HG02970 (cell line): ENCODE results near the gene CNIH4.
"Not testable (repeated sequence)": the region's sequence is repeated elsewhere in the genome, so short reads cannot be mapped to it uniquely, and the experiment has no call there.

ENCODE experiments used
- ATAC-seq: cut with Tn5 transposase; IDR thresholded peaks from one replicate; pipeline ENCODE4 v1.9.1; 2021; ENCODE audit warnings: mild to moderate bottlenecking, moderate library complexity, moderate number of reproducible peaks; ENCODE audit not compliant: unreplicated experiment, low FRiP score

Gene CNIH4

DNA sequence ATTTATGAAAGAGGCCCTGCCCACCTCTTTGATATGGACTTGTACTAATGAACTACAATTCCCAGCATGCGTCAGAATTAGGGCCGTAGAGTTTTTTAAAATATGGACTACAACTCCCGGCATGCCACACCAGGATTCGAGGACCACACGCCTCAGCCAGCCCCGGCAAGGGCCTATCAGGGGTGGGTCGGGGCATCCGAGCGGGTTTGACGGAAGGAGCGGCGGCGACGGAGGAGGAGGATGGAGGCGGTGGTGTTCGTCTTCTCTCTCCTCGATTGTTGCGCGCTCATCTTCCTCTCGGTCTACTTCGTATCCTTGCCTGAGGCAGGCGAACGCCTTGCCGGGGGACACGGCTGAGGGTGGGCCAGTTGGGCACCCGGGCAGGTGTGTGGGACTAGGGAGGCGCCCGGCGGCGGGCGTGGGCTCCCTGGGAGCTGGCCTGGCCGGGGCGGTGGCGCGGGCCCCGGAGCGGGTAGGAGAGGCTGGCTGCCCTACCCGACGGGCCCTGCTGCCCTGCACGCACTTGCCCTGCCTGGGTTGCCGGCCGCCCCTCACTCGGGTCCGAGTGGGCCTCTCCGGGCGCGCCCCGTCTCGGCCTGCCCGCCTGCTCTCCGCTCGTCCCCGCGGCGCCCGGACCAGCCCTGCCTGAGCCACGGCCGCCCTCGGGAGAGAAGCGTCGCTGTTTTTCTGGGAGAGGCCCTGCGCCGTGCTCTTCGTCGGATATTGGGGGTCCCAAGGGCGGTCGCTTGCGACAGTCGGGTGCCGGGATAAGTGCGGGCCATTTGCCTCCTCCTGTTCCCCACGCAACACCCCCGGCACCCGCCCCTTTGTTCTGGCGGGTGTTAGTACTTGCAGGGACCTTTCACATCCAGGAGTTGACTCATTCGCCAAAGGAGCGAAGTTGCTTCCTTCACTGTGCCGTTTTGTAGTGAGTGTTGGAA lies at the start of gene CNIH4:
Gene CNIH4, plus strand, starts transcription at position 195 of the 941 bp plus-strand sequence. Its CDS starts 46 bp downstream, at position 241.
- ATAC-seq, result peak; percentile 97

DNA sequence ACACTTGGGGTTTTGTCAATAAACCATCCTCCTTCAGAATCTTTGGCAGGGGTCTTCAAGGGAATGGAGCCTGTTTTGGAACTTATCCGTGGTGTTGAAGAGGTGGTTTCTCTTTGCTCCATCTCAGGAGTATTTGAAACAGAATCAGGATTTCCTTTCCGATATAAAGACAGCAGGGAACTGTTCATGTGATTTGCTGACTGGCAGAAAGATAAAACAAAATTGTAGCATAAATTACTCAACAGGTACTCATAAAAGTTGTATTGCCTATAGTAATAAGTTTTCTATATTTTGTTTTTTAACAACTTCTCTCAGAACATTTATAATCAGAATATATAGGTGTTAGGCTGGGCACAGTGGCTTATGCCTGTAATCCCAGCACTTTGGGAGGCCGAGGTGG lies 48.6 kb upstream of the CNIH4 start:
- no peak for ATAC-seq

DNA sequence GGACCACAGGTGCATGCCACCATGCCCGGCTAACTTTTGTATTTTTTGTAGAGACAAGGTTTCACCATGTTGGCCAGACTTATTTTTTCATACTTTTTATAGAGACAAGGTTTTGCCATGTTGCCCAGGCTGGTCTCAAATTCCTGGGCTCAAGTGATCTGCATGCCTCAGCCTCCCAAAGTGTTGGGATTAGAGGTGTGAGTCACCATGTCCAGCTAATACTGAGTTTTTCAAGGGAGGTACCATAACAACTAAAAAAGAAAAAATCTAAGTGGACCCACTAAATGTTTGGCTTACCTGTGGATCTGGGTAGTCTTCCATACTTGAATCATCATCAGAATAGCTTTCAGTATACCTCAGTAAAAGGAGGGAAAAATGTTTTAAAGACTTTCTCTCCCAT lies 45.2 kb upstream of the CNIH4 start:
- ATAC-seq, result not testable (repeated sequence)

DNA sequence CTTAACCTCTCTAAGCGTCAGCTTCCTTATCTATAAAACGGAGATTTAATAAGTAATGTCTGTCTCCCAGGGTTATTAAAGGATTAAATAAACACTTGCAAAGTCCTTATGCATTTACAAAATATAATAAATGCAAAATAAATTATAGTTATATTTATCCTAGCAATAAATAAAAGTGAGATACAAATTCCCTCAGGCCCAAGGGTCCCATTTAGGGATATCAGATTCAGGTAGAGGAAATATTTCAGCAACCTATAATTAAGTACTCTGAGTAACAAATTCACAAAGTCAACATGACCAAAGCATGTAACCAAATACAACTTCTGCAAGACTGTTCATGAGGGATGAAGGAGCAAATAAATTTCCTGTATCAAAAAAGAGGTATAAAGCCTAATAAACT lies 44.7 kb upstream of the CNIH4 start:
- no peak for ATAC-seq

DNA sequence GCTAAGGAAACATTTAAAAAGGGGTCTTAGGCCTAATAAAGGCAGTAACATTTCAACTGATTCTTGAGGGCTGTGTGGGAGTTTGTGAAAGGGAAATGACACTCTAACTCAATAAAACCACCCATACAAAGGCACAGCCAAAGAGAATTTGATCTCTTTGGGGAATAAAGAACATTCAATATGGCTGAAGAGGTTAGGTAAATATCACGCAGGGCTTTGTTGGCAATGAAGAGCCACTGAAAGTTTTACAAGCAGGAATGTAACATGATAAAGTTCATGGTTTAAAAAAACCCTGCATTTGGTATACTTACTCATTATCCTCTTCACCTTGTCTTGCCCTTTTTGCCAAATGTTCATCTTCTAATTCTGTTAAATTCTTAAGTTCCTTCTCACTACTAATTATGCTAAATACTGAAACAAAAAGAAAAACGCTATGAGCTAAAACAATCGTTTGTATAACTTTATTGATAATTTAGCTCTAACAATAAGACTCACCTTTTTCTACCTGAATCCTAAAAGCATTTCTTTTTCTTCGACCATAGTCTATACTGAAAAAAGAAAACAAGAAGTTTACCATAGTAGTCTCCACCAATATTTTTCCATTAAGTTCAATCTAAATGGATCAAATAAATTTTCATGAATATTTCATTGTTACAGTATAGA lies 39.2 kb upstream of the CNIH4 start:
- ATAC-seq, result no peak

DNA sequence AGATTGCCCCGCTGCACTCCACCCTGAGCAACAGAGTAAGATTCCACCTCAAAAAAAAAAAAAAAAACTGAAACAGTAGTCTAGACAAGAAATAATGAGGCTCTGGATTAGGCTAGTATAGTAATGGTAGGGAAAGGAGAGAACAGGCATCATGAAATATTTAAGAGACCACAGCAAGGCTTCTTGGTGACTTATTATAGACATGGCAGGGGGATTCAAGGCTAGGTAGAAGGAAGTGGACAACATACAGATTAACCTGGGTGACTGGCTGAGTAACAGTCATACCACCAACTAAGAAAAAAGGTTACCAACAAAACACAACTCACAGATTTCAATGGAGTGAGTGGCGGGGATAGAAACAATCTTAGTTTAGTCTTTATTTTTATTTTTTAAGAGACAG lies 35.0 kb upstream of the CNIH4 start:
- ATAC-seq, result no peak

DNA sequence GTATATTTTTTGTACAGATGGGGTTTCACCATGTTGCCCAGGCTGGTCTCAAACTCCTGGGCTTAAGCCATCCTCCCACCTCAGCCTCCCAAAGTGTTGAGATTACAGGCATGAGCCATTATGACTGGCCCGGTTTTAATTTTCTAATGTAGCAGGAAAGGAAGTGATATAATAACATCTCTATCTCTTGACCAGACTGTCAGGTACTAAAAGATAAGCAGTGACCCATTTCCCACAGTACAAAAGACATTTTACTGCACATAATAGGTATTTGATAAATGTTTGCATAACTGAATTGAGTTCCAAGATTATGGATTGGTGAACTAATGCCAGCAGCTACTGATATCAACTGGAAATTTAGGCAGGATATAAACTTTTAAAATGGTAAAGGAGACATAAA lies 30.7 kb upstream of the CNIH4 start:
- no peak for ATAC-seq

DNA sequence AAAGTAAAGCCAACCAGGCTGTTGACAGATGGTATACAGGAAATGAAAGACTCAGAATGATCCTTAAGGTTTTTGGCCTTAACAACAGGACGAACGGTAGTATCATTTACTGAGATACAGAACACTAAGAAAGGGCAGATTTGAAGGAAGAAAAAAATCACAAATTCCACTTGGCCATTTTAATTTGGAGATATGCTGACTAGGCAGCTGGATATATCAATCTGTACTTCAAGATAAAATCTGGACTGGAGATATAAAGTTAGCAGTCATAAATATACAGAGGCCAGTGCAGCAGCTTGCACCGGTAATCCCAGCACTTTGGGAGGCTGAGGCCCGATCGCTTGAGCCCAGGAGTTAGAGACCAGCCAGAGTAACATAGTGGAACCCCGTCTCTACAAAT lies 28.0 kb upstream of the CNIH4 start:
- ATAC-seq, result no peak

DNA sequence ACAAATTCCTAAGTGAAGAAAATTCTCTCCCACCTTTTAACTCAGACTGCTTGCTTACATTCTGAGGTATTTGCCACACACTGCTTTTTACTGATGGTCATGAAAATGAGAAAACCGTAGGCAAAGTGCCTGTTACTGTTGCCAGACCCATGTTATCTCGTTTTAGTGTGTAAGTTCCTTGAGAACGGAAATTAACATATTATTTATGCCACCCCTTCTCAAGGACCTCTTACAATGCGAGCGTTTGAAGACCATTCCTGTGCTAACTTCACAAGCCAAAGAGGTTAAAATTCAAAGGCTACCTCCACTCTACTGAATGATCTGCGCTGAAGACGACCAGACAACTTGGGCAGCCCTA lies 27.2 kb upstream of the CNIH4 start:
- ATAC-seq, result no peak

DNA sequence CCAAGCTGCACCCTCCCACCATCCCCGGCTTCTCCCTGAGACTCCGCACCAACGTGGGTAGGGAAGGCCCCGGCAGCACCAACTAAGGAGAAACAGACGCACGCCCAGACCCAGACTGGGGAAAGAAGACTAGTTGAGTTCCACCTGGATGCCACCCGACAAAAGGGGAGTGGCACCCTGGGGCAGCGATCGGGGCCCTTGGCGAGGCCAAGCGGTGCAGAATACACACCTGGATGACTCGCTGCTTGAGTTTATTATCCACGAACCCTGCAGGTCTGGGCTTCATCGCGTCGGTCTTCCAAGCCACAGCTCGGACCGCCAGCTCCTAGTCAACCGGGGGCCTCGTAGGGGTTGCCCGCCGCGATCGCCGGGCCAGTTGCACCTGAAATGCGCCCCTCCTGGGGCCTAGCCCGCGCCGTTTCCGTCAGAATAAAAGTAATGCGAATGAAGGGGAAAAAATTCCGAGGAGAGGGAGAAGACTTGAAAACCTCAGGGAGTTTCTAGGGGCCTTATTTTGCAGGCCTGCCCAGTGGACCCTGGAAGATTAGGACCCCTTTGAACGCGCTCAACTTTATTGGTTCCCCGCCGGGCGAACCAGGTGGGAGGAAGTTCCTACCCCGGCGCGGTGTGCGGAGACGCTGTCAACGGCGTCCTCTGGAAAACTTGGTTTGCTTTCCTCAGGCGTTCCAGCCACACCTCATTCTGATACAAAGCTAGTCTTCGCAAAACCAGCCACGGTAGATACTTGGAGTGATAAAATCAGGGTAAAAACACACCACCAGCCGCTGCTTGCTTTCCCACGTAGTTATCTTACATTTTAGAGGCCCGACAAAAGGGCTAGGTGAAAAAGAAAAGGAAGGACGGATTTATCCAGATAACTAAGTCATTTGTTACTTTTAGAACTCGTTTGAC lies 26.6 kb upstream of the CNIH4 start, which contains the start of gene NVL:
Gene NVL, minus strand, starts transcription at position 331 of the 912 bp plus-strand sequence. Its CDS starts 45 bp downstream, at position 286.
- peak; percentile 72 for ATAC-seq

DNA sequence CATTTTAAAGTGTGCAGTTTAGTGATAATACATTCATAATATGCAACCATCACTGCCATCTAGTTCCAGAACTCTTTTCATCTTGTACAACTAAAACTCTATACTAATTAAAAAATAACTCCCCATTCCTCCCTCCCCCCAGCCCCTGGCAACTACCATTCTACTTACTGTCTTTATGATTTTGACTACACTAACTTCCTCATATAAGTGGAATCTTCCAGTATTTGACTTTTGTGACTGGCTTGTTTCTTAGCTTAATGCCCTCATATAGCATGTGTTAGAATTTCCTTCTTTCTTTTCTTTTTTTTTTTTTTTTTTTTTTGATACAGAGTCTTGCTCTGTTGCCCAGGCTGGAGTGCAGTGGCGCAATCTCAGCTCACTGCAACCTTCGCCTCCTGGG lies 25.4 kb upstream of the CNIH4 start:
- no peak for ATAC-seq

DNA sequence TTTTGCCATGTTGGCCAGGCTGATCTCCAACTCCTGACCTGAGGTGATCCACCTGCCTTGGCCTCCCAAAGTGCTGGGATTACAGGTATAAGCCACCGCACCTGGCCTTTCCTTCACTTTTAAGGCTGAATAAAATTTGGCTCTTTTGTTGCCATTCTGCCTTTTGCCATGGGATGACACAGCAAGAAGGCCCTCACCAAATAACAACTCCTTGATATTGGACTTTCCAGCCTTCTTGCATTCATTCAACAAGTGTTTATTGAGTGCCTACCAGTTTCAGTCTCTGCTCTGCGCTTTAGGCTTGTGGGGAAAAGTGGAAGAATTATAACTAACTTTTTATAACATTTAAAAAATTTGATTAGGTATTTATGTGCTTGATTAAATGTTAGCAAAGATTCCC lies 24.9 kb upstream of the CNIH4 start:
- no peak for ATAC-seq

DNA sequence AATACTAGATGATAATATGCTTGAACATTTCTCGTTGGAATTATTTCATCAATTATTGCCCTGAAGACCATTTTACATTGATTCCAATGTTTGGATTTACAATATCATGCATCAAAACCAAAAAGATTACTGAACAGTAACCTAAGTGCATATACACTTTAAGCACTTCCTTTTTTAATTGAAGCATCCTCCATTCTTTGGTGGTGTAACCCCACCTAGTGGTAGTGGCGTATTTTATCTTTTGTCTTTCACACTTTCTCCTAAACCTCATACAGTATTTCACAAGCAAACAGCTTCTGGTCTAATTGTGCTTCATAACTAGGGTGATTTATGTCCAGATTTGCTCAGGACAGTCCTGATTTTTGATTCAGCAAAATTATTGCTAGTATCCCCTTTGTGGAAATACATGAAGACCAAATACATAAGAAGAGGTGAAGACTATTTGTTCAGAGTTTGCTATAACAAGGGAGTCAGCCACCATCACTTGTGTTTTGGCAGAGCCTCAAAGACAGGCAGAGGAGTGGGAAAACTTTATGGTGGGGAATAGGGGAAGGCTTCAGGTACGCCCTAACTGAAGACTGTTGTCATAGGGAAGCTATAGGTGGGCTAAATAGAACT lies 23.3 kb upstream of the CNIH4 start:
- peak; percentile 46 for ATAC-seq

DNA sequence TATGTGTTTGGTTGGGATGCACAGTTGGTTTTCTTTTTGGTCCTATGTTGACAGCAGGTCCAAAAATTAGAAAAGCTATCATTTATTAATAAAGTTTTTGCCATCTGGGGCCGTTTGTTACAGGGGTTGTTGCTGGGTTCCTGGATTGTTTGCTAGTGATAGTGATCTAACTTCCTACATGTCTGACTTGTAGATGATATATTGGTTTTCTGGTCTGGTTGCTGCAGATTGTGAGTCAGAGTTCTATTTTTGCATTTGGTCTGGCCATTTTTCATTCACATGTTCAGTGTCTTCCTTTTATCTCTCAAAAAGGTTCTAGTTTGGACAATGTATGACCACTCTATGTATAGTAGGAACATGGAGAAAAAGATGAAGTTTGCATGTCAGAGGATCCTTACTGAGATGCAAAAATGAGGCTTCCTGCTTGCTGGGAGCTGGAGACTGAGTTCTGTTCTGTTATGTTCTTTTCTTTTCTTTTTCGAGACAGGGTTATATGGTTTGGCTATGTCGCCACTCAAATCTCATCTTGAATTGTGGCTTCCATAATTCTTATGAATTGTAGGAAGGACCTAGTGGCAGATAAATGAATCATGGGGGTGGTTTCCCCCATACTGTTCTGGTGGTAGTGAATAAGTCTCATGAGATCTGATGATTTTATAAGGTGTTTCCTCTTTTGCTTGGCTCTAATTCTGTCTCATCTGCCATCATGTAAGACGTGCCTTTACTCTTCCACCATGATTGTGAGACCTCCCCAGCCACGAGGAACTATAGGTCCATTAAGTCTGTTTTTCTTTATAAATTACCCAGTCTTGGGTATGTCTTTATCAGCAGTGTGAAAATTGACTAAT lies 22.5 kb upstream of the CNIH4 start:
- no peak for ATAC-seq

DNA sequence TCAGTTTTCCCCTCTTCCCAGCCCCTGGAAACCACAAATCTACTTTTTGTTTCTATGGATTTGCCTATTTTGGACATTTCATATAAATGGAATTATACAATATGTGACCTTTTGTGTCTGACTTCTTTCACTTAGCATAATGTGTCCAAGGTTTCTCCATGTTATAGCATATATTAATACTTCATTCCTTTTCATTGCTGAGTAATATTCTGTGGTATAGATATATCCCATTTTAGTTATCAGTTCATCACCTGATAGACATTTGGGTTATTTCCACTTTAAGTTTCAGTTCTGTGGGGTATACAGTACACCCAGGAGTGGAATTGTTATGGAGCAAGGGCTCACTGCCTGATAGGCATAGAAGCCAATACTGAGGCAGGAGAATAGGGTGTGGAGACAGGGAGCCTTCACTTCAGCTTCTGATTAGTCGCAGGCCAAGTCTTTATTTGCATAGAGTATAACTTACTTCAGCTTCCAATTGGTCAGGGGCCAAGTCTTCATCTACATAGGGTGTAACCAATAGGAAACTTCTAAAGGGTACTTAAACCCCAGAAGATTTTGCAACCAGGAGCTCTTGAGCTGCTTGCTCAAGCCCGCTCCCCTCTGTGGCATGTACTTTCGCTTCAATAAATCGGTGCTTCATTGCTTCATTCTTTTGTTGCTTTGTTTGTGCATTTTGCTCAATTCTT lies 18.4 kb upstream of the CNIH4 start:
- no peak for ATAC-seq

DNA sequence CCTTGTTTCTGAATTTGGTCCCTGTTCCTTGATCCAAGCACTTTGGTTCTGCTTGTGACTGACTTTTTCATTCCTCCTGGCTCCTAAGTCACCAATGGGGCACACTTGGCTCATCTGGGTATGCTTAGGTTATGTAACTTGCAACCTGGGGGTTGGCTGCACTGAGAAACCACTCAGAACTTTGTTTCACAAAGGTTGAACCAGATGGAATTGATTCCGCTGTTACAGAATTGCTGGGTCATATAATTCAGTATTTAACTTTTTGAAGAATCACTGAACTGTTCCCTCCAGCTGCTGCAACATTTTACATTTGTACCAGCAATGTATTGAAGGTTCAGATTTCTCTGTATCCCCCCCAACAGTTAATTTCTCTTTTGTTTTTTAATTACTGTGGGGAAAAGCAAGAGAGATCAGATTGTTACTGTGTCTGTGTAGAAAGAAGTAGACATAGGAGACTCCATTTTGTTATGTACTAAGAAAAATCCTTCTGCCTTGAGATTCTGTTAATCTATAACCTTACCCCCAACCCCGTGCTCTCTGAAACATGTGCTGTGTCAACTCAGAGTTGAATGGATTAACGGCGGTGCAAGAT lies 17.1 kb upstream of the CNIH4 start:
- ATAC-seq, result no peak

DNA sequence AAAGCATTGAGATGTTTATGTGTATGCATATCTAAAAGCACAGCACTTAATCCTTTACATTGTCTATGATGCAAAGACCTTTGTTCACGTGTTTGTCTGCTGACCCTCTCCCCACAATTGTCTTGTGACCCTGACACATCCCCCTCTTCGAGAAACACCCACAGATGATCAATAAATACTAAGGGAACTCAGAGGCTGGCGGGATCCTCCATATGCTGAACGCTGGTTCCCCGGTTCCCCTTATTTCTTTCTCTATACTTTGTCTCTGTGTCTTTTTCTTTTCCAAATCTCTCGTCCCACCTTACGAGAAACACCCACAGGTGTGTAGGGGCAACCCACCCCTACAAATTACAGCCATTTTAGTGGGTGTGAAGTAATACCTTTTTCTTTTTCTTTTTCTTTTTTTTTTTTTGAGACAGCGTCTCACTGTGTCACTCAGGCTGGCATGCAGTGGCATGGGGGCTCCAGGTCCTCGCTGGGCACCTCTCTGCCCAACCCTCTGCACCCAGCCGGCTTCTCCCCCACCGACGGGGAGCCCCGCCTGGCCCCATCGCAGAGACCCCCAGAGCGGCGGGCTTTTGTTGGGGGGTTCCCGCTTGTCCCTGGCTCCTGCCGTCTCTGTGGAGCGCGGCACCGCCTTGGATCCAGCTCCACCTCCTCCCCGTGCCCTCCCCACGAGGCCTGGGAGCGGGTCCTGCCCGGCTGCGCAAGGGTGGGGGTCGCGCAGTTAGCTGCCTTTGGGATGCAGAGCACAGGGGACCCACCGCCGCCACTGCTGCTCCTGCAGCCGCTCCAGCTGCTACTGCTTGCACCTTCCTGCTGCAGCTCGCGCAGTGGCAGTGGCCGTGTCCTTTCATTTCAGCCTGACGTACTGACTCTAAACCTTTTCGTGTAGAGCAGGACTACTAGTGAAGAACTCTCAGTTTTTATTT lies 16.0 kb upstream of the CNIH4 start:
- ATAC-seq, result not testable (repeated sequence)
